Muscle layer of duodenum (tissue), 2 donors: Measurements from ENCODE around the gene BCAP31.

Experiments
- H3K27ac ChIP-seq: one replicate; pipeline ENCODE4 v1.7.0; 2013; ENCODE audit warnings: mild to moderate bottlenecking, low read length
- H3K27me3 ChIP-seq: one replicate; pipeline ENCODE4 v1.7.0; 2013; ENCODE audit warnings: low read depth, mild to moderate bottlenecking, control low read depth, low read length
- H3K36me3 ChIP-seq, 2 donors: one replicate each; pipeline ENCODE4 v1.7.0; 2013; ENCODE audit warnings: low read length in 2 of 2, control low read depth in 1 of 2, mild to moderate bottlenecking in 1 of 2; ENCODE audit not compliant: insufficient read depth in 2 of 2, control insufficient read depth in 1 of 2
- H3K4me1 ChIP-seq, 2 donors: one replicate each; pipeline ENCODE4 v1.7.0; 2013; ENCODE audit warnings: low read length in 2 of 2, mild to moderate bottlenecking in 2 of 2, control low read depth in 1 of 2, moderate library complexity in 1 of 2; ENCODE audit not compliant: insufficient read depth in 2 of 2, control insufficient read depth in 1 of 2
- H3K4me3 ChIP-seq, 2 donors: one replicate each; pipeline ENCODE4 v1.7.0; 2013; ENCODE audit warnings: low read length in 2 of 2, low read depth in 1 of 2, mild to moderate bottlenecking in 1 of 2
- H3K9me3 ChIP-seq, 2 donors: one replicate each; pipeline ENCODE4 v1.7.0; 2013; ENCODE audit warnings: low read length in 2 of 2, control low read depth in 1 of 2, mild to moderate bottlenecking in 1 of 2; ENCODE audit not compliant: control insufficient read depth in 1 of 2
- donor health status: healthy.

BCAP31 gene

DNA sequence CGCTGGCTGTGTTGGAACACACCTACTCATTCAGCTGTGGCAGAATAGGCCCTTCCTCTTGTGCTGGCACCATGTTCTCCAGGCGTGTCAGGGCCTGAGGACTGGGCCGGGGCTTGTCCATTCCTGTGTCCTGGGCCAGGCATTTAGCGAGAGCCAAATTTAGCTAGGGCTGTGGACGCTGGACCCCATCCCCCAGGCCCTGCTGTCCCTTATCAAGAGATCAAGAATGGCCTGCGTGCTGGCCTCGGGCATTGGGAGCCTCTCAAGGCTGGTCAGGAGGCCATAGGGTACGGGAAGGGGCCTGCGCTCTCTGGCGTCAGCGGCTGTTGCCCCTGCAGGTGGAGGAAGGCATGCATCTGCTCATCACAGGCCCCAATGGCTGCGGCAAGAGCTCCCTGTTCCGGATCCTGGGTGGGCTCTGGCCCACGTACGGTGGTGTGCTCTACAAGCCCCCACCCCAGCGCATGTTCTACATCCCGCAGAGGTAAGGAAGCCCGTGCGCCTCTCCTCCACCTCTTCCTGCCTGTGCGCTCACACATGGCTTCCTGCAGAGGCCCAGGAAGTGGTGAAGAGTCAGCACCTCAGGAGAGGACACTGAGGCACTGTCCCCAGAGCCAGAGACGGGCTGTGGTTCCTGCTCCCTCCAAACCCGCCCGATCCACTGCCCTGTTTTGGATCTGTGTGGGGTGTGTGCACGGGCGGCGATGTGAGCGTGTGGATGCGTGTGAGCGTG, 15.7 kb upstream of the BCAP31 start:
- no peaks in the 10 kb centered on the region for H3K27me3 ChIP-seq
- H3K4me1 ChIP-seq: no peaks in the 10 kb centered on the region
- H3K4me3 ChIP-seq: no peak overlapping the region
- H3K27ac ChIP-seq: no peak overlapping the region
- H3K36me3 ChIP-seq: peaks cover 0 to 6% of the 10 kb centered on the region in 2 donors
- no peaks in the 10 kb centered on the region for H3K9me3 ChIP-seq

DNA sequence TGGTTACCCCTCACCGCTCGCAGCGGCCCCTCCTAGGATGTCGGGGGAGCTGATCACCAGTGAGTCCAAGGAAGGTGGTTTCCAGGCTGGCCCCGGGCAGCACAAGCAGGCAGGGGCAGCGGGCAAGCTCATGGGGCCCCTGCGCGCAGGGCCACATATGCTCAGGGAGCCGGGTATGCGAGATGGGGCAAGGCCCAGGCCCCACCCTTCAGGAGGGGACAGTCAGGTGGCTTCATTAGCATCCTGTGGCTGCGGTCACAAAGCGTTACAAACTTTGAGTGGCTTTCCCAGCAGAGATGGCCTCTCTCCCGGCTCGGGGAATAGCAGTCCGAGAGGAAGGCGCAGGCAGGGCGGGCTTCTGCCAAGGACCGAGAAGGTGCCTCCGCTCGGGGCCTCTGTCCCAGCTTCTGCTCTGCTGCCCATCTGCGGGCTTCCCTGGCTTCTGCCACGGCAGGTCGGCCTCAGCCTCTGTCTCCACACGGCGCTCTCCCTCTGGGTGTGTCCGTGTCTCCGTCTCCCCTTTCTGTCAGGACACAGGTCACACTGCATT, 13.9 kb upstream of the BCAP31 start:
- H3K27ac ChIP-seq: no peak overlapping the region

DNA sequence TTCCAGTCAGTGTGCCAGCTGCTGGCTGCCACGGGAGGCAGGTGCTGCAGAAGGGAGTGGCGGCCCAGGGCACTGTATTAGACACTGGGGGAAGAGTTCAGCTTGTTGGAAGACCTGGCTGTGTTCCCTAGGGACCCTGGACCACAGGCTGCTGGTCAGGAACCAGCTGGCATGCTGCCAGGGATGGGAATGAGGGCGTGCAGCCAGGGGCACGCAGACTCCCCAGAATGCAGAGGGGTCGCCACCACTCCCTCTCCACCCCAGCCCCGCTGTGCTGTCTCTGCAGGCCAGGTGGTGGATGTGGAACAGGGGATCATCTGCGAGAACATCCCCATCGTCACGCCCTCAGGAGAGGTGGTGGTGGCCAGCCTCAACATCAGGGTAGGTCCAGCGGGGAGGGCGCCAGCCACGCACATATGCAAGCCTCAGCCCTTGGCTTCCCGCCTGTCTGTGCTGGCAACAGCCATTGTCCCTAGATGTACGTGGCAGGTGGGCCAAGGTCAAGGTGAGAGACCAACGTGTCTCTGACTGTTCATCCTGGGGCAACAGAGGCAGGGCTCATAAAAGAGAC, 12.8 kb upstream of the BCAP31 start:
- Histone ChIP-seq H3K27ac (no peak overlapping the region), H3K4me3 (no peak overlapping the region), H3K36me3 (peaks cover 0 to 6% of the 10 kb centered on the region in 2 donors), H3K9me3 (no peaks in the 10 kb centered on the region), H3K4me1 (no peaks in the 10 kb centered on the region), H3K27me3 (no peaks in the 10 kb centered on the region)

More for the DNA sequence above, 13.9 kb upstream of the BCAP31 start:
- Histone ChIP-seq H3K4me3 (no peak overlapping the region), H3K36me3 (peaks cover 0 to 6% of the 10 kb centered on the region in 2 donors), H3K27me3 (no peaks in the 10 kb centered on the region), H3K4me1 (no peaks in the 10 kb centered on the region), H3K9me3 (no peaks in the 10 kb centered on the region)

GRCh38 chrX:153736071-153736820, 12.1 kb upstream of the BCAP31 start:
- Histone ChIP-seq H3K36me3 (peaks cover 0 to 9% of the 10 kb centered on the region in 2 donors), H3K27me3 (no peaks in the 10 kb centered on the region), H3K4me3 (no peak overlapping the region), H3K4me1 (no peaks in the 10 kb centered on the region), H3K27ac (no peak overlapping the region), H3K9me3 (no peaks in the 10 kb centered on the region)

- peaks cover 0 to 9% of the 10 kb centered on the region in 2 donors for H3K36me3 ChIP-seq
- H3K4me1 ChIP-seq: no peaks in the 10 kb centered on the region
- H3K27ac ChIP-seq: no peak overlapping the region
- no peaks in the 10 kb centered on the region for H3K9me3 ChIP-seq
- H3K27me3 ChIP-seq: no peaks in the 10 kb centered on the region
- no peak overlapping the region for H3K4me3 ChIP-seq
Observed at GRCh38 chrX:153735274-153735673, 11.1 kb upstream of the BCAP31 start.

DNA sequence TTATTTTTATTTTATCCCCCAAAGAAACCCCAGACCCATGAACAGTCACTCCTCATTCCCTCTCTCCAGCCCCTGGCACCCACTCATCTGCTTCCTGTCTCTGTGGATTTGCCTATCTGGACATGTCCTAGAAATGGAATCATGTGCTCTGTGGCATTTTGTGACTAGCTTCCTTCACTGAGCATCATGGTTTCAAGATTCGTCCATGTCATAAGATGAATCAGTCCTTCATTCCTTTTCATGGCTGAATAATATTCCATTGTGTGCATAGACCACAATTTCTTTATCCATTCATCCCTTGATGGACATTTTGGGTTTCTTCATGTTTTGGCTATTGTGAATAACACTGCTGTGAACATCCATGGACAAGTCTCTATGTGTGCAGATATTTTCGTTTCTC, 10.7 kb upstream of the BCAP31 start:
- H3K9me3 ChIP-seq: no peaks in the 10 kb centered on the region
- peaks cover 0 to 9% of the 10 kb centered on the region in 2 donors for H3K36me3 ChIP-seq
- H3K4me3 ChIP-seq: no peak overlapping the region
- H3K27me3 ChIP-seq: no peaks in the 10 kb centered on the region
- H3K27ac ChIP-seq: no peak overlapping the region
- H3K4me1 ChIP-seq: no peaks in the 10 kb centered on the region

- no peak overlapping the region for H3K27ac ChIP-seq
- no peaks in the 10 kb centered on the region for H3K9me3 ChIP-seq
- no peak overlapping the region for H3K4me3 ChIP-seq
- peaks cover 0 to 3% of the 10 kb centered on the region in 2 donors for H3K4me1 ChIP-seq
- H3K27me3 ChIP-seq: no peaks in the 10 kb centered on the region
- H3K36me3 ChIP-seq: peaks cover 0 to 9% of the 10 kb centered on the region in 2 donors
Observed at GRCh38 chrX:153733651-153734240, 9.6 kb upstream of the BCAP31 start.

DNA sequence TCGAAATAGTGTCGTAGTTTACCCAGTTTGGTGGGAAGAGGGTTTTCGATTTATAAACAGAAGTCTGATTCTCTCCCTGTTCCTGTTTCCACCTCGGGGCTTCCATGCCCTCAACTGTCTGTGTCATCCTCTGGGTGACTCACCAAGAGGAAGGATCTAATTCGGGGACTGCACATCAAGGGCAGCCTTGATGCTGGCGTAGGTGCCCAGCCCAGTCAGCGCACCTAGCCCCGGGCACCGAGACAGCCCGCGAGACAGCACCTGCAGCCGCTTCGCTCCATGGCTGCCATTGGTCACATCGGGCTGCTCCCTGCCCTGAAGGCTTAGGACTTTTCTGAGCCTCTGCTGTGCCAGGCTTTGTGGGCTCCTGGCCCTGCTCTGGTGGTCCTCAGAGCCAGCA, 8.2 kb upstream of the BCAP31 start:
- Histone ChIP-seq H3K36me3 (peaks cover 0 to 9% of the 10 kb centered on the region in 2 donors), H3K4me1 (peaks cover 3 to 15% of the 10 kb centered on the region in 2 donors), H3K4me3 (no peak overlapping the region), H3K27ac (no peak overlapping the region), H3K9me3 (no peaks in the 10 kb centered on the region), H3K27me3 (no peaks in the 10 kb centered on the region)

- Histone ChIP-seq H3K4me3 (no peak overlapping the region), H3K4me1 (peaks cover 6 to 21% of the 10 kb centered on the region in 2 donors), H3K27ac (no peak overlapping the region), H3K9me3 (no peaks in the 10 kb centered on the region), H3K36me3 (peaks cover 0 to 9% of the 10 kb centered on the region in 2 donors), H3K27me3 (no peaks in the 10 kb centered on the region)
Observed at GRCh38 chrX:153731845-153732215, 7.6 kb upstream of the BCAP31 start.

GRCh38 chrX:153731117-153731844, 7.1 kb upstream of the BCAP31 start:
- Histone ChIP-seq H3K9me3 (no peaks in the 10 kb centered on the region), H3K27me3 (no peaks in the 10 kb centered on the region), H3K27ac (no peak overlapping the region), H3K4me1 (peaks cover 6 to 27% of the 10 kb centered on the region in 2 donors), H3K36me3 (peaks cover 0 to 4% of the 10 kb centered on the region in 2 donors), H3K4me3 (no peak overlapping the region)
